B cell (primary cell): ENCODE measurements around the gene PSMD3. TPM values are rescaled to one million over a fixed set of nuclear protein-coding genes. Genes with fewer than 3 reads are reported as not detected.

Source experiments
- ATAC-seq: fragments of 200-7000 bp; cut with Tn5 transposase; one replicate; pipeline ENCODE4 v1.10.0; 2021; ENCODE audit warnings: low read depth, mild to moderate bottlenecking, moderate number of reproducible peaks, moderate library complexity
- CTCF ChIA-PET: fragments of 350-600 bp; sonication (Branson Sonifier 250); formaldehyde crosslinking; loops from one replicate; lab custom pipeline; 2021; ENCODE audit warnings: antibody characterized with exemption, inconsistent platforms; lab: Charles Lee
- POLR2A ChIA-PET: fragments of 350-600 bp; sonication (Branson Sonifier 250); formaldehyde crosslinking; loops from one replicate; lab custom pipeline; 2021; ENCODE audit warnings: antibody characterized with exemption; lab: Charles Lee
- DNase-seq: peaks from one replicate; pipeline ENCODE4 v3.0.0; 2013
- H2AFZ ChIP-seq: 2 replicates; pipeline ENCODE4 v1.6.1; 2012; ENCODE audit warnings: mild to moderate bottlenecking, low read depth, low read length; ENCODE audit not compliant: insufficient read depth, poor library complexity, severe bottlenecking
- H3K27ac ChIP-seq, 2 donors: 1 replicate in 1 of 2; 2 replicates in 1 of 2; pipeline ENCODE4 v1.5.1; 2012 to 2013; ENCODE audit warnings: low read length in 2 of 2, mild to moderate bottlenecking in 2 of 2, moderate library complexity in 1 of 2
- H3K27me3 ChIP-seq, 4 experiments: fragments of 200-600 bp in 1 of 4; sonication (generic) in 1 of 4; replicated peaks in 1 of 4; 1 replicate in 2 of 4; 2 replicates in 2 of 4; pipeline versions ENCODE4 v1.6.1 to v1.7.0; 2013 to 2016; ENCODE audit warnings: low read length in 3 of 4, mild to moderate bottlenecking in 2 of 4, mixed read lengths in 1 of 4, moderate library complexity in 1 of 4; ENCODE audit not compliant: insufficient read depth in 4 of 4, control insufficient read depth in 3 of 4; ENCODE audit errors: control extremely low read depth in 1 of 4
- H3K36me3 ChIP-seq, 2 experiments: replicated peaks in 1 of 2; 1 replicate in 1 of 2; 2 replicates in 1 of 2; pipeline versions ENCODE4 v1.6.1 to v1.7.1; 2013; ENCODE audit warnings: low read length in 1 of 2; ENCODE audit not compliant: insufficient read depth in 2 of 2, control insufficient read depth in 1 of 2; ENCODE audit errors: control extremely low read depth in 1 of 2, extremely low read depth in 1 of 2
- H3K4me1 ChIP-seq, 2 donors: fragments of 200-600 bp in 1 of 2; sonication (generic) in 1 of 2; 1 replicate in 1 of 2; 2 replicates in 1 of 2; pipeline versions ENCODE4 v1.5.1 to v1.6.1; 2013 to 2017; ENCODE audit warnings: low read length in 2 of 2; ENCODE audit not compliant: control insufficient read depth in 2 of 2, insufficient read depth in 2 of 2
- H3K4me2 ChIP-seq: replicated peaks from 2 replicates; pipeline ENCODE3; 2012; ENCODE audit warnings: mild to moderate bottlenecking, low read depth, low read length; ENCODE audit not compliant: poor library complexity, severe bottlenecking
- H3K4me3 ChIP-seq, 5 experiments: fragments of 200-600 bp in 1 of 5; sonication (generic) in 1 of 5; 1 replicate in 3 of 5; 2 replicates in 2 of 5; pipeline versions ENCODE4 v1.5.1 to v1.7.0; 2011 to 2016; ENCODE audit warnings: low read length in 4 of 5, mild to moderate bottlenecking in 4 of 5, low read depth in 2 of 5, control low read depth in 1 of 5, moderate library complexity in 1 of 5; ENCODE audit not compliant: insufficient read depth in 1 of 5; ENCODE audit errors: control extremely low read depth in 1 of 5, extremely low read depth in 1 of 5
- H3K79me2 ChIP-seq: fragments of 200-600 bp; sonication (generic); one replicate; pipeline ENCODE4 v1.6.0; 2016; ENCODE audit warnings: low read length; ENCODE audit not compliant: control insufficient read depth, insufficient read depth
- H3K9ac ChIP-seq: fragments of 200-600 bp; sonication (generic); 2 replicates; pipeline ENCODE4 v1.6.1; 2017; ENCODE audit warnings: mild to moderate bottlenecking, low read length, moderate library complexity
- H3K9me3 ChIP-seq, 3 donors: one replicate each; pipeline versions ENCODE4 v1.6.1 to v1.7.1; 2013; ENCODE audit warnings: low read length in 2 of 3; ENCODE audit not compliant: control insufficient read depth in 2 of 3, insufficient read depth in 1 of 3; ENCODE audit errors: control extremely low read depth in 1 of 3
- H4K20me1 ChIP-seq: 2 replicates; pipeline ENCODE4 v1.6.0; 2012; ENCODE audit warnings: mild to moderate bottlenecking, low read length; ENCODE audit not compliant: insufficient read depth, control insufficient read depth, poor library complexity, severe bottlenecking
- H3K27ac Mint-ChIP-seq: one replicate; pipeline ENCODE4 v1.8.0; 2021; ENCODE audit warnings: mixed read lengths
- H3K27me3 Mint-ChIP-seq: one replicate; pipeline ENCODE4 v1.8.0; 2021; ENCODE audit warnings: mixed read lengths
- H3K4me1 Mint-ChIP-seq: one replicate; pipeline ENCODE4 v1.8.0; 2021; ENCODE audit warnings: mixed read lengths
- H3K4me3 Mint-ChIP-seq: one replicate; pipeline ENCODE4 v1.8.0; 2021; ENCODE audit warnings: mixed read lengths
- H3K9me3 Mint-ChIP-seq: one replicate; pipeline ENCODE4 v1.8.0; 2022; ENCODE audit warnings: mixed read lengths; ENCODE audit not compliant: insufficient read depth
- CTCF ChIP-seq: fragments of 200-600 bp; IDR thresholded peaks from one replicate; pipeline ENCODE4 v1.8.0; 2022; ENCODE audit warnings: antibody characterized with exemption, mild to moderate bottlenecking
- EZH2 ChIP-seq: IDR thresholded peaks from 2 replicates; pipeline ENCODE4 v1.6.1; 2012; ENCODE audit warnings: borderline replicate concordance, low read depth, mild to moderate bottlenecking, moderate library complexity, low read length; ENCODE audit not compliant: insufficient read depth, poor library complexity, severe bottlenecking
- WGBS: methylation state at CpG from one replicate; pipeline ENCODE4 v1.1.5; 2013; ENCODE audit warnings: missing lambda C conversion rate; ENCODE audit not compliant: insufficient coverage; 5-methylcytosine and 5-hydroxymethylcytosine counted together
- intact Hi-C: fragments of 100-400 bp; cut with micrococcal nuclease; formaldehyde crosslinking; loops from one replicate; pipeline ENCODE4 v1.10.0; 2022
- polyA plus RNA-seq: library from polyadenylated mRNA; depleted of rRNA; stranded (reverse); fragments of >200 nt; gene quantifications from 2 replicates; pipeline ENCODE4 v1.2.3, GENCODE V29; 2012
- total RNA-seq, 2 donors: library from RNA; stranded (reverse); fragments of 120-200 nt in 1 of 2; gene quantifications; 1 replicate in 1 of 2; 2 replicates in 1 of 2; pipeline versions ENCODE4 v1.2.3 to v1.2.4, GENCODE V29; 2013 to 2022

PSMD3 gene
- total and polyA plus RNA-seq, 2 donors (not counting 1 experiment from before 2014, with no cell fraction given), result 72.6 to 76.6 TPM

GRCh38 chr17:39943702-39944392 is 36.8 kb upstream of the PSMD3 start:
- no peaks in the 10 kb centered on the region for H3K27me3 ChIP-seq
- H3K4me3 ChIP-seq, result no peak overlapping the region
- no peaks in the 10 kb centered on the region for H4K20me1 ChIP-seq
- no peaks in the 10 kb centered on the region for H3K9me3 Mint-ChIP-seq
- H3K4me1 ChIP-seq, result peaks cover 29 to 30% of the 10 kb centered on the region in 2 donors
- no peaks in the 10 kb centered on the region for H3K9me3 ChIP-seq
- DNase-seq (no peak), ATAC-seq (no peak)
- H3K27me3 Mint-ChIP-seq, result no peaks in the 10 kb centered on the region
- ChIA-PET POLR2A (no interaction called here), CTCF (no interaction called here)
- 76% methylated on average over 14 of the region's 14 CpGs for WGBS
- no peaks in the 10 kb centered on the region for H3K79me2 ChIP-seq
- no peaks in the 10 kb centered on the region for H3K36me3 ChIP-seq
- H2AFZ ChIP-seq, result no peak overlapping the region
- no peak overlapping the region for H3K4me3 Mint-ChIP-seq
- TF ChIP-seq CTCF (no peak), EZH2 (no peak)
- intact Hi-C loops, result no loop called here
- H3K4me2 ChIP-seq, result no peak overlapping the region
- no peak overlapping the region for H3K9ac ChIP-seq
- no peak overlapping the region for H3K27ac ChIP-seq
- peaks cover 26% of the 10 kb centered on the region for H3K4me1 Mint-ChIP-seq
- H3K27ac Mint-ChIP-seq, result no peak overlapping the region

GRCh38 chr17:39944393-39944711 is 36.3 kb upstream of the PSMD3 start:
- Mint-ChIP-seq H3K9me3 (no peaks in the 10 kb centered on the region), H3K4me1 (peaks cover 24% of the 10 kb centered on the region), H3K4me3 (no peak overlapping the region), H3K27ac (no peak overlapping the region), H3K27me3 (no peaks in the 10 kb centered on the region)
- peaks cover 28 to 31% of the 10 kb centered on the region in 2 donors for H3K4me1 ChIP-seq
- no peak overlapping the region for H3K4me3 ChIP-seq
- H3K4me2 ChIP-seq, result no peak overlapping the region
- no peak overlapping the region for H2AFZ ChIP-seq
- ChIA-PET CTCF (no interaction called here), POLR2A (interaction anchor here (0.5 kb wide), 1 partner anchor 1361 kb away, joined by 8 read pairs; no protein-coding TSS in a partner anchor)
- H3K9ac ChIP-seq, result no peak overlapping the region
- WGBS, result 91% methylated on average over 16 of the region's 16 CpGs
- intact Hi-C loops, result no loop called here
- H3K27me3 ChIP-seq, result no peaks in the 10 kb centered on the region
- no peaks in the 10 kb centered on the region for H4K20me1 ChIP-seq
- no peaks in the 10 kb centered on the region for H3K79me2 ChIP-seq
- ATAC-seq, result no peak
- H3K9me3 ChIP-seq, result no peaks in the 10 kb centered on the region
- H3K36me3 ChIP-seq, result no peaks in the 10 kb centered on the region
- no peak overlapping the region for H3K27ac ChIP-seq
- TF ChIP-seq CTCF (no peak), EZH2 (no peak)
- no peak for DNase-seq
